Activated CD4-positive, alpha-beta T cell treated with anti-CD3 and anti-CD28 coated beads, Interleukin-2, amount 10 ng/mL, durations not matched to agents 24 days and 14 days (primary cell): Measurements from ENCODE around the gene ZBTB49. TPM values are rescaled to one million over a fixed set of nuclear protein-coding genes. Genes with fewer than 3 reads are reported as not detected.

ENCODE experiments used
- DNase-seq: peaks from one replicate; pipeline ENCODE4 v3.0.0; 2022
- H3K27ac Mint-ChIP-seq: one replicate; pipeline ENCODE4 v1.8.0; 2022; ENCODE audit warnings: mild to moderate bottlenecking, mixed read lengths
- H3K27me3 Mint-ChIP-seq: one replicate; pipeline ENCODE4 v1.8.0; 2022; ENCODE audit warnings: mixed read lengths
- H3K36me3 Mint-ChIP-seq: one replicate; pipeline ENCODE4 v1.8.0; 2022; ENCODE audit warnings: low read depth, mild to moderate bottlenecking, mixed read lengths
- H3K4me1 Mint-ChIP-seq: one replicate; pipeline ENCODE4 v1.8.0; 2021; ENCODE audit warnings: mixed read lengths
- H3K4me3 Mint-ChIP-seq: one replicate; pipeline ENCODE4 v1.8.0; 2022; ENCODE audit warnings: mild to moderate bottlenecking, moderate library complexity, mixed read lengths
- H3K9me3 Mint-ChIP-seq: one replicate; pipeline ENCODE4 v1.8.0; 2021; ENCODE audit warnings: mixed read lengths
- intact Hi-C: fragments of 100-400 bp; cut with micrococcal nuclease; formaldehyde crosslinking; loops from one replicate; pipeline ENCODE4 v1.15.1; 2023
- total RNA-seq: library from RNA; stranded (reverse); gene quantifications from 2 replicates; pipeline ENCODE4 v1.2.3, GENCODE V29; 2022

The ZBTB49 gene
- total RNA-seq, 1 donor from 2014 or later = 8.6 TPM

DNA sequence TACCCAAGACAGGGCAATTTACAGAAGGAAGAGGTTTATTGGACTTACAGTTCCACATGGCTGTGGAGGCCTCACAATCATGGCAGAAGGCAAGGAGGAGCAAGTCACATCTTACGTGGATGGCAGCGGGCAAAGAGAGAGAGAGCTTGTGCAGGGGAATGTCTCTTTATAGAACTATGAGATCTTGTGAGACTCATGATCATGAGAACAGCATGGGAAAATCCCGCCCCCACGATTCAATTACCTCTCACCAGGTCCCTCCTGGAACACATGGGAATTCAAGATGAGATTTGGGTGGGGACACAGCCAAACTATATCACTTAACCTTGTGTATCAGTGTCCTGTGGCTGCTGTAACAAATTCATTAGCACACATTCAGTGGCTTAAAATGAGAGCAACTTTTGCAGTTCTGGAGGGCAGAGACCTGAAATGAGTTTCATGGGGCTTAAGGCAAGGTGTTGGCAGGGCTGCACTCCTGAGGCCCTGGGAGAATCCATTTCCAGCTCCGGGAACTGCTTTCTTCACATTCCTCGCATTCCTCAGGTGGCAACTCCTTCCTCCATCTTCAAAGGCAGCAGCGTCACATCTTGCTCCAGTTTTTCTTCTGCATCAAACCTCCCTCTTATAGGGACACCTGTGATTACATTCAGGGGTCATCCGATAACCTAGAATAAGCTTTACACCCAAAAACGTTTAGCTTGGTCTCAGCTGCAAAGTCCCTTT is 74.6 kb downstream of the ZBTB49 start:
- DNase-seq = no peak
- Mint-ChIP-seq H3K4me3 (no peak overlapping the region), H3K4me1 (no peaks in the 10 kb centered on the region), H3K27me3 (no peaks in the 10 kb centered on the region), H3K9me3 (peaks cover 10% of the 10 kb centered on the region), H3K27ac (no peak overlapping the region), H3K36me3 (no peaks in the 10 kb centered on the region)
- intact Hi-C loops = no loop called here

DNA sequence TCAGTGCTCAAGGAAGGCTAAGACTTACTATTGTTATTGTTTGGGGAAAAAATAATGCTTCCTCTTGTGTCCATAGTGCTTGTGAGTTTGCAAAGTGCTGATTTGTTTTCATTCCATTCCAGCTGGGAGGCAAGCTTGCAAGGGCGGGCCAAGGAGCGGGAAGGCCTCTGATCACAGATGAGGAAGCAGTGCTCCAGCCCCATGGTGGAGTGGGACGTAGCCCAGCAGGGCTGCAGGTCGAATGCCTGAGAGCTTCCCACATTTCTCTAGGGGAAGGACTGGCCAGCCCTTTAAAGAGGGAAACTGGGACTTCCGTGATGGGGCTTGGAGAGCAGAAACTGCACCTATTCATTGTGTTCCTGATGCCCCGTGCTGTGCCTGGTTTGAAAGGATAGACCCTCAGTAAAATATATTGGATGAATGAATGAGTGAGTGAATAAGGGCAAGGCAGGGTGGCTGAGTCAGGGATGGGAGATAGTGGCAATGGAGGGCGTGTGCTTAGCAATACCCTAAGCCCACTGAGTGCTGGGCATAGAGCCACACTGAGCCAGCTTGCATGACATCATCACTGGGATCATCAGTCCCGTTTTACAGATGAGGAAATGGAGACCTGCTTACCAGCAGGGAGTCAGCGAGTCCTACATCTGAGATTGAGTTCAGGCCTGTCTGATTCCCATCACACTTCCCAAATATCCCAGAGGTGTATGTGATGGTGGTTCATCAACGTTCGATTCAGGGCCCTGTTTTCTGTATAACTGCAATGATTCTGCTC is 78.9 kb downstream of the ZBTB49 start:
- Mint-ChIP-seq H3K9me3 (peaks cover 10% of the 10 kb centered on the region), H3K36me3 (no peaks in the 10 kb centered on the region), H3K27me3 (no peaks in the 10 kb centered on the region), H3K27ac (no peak overlapping the region), H3K4me3 (no peak overlapping the region), H3K4me1 (no peaks in the 10 kb centered on the region)
- intact Hi-C loops = no loop called here
- DNase-seq = no peak

Other genes with a start within 250 kb of the ZBTB49 start
- gene OTOP1, start 63.3 kb upstream of the ZBTB49 start, total RNA-seq = not detected in 2 replicates
- gene TMEM128, start 42.0 kb upstream of the ZBTB49 start, total RNA-seq = 18.5 and 20.7 TPM in 2 replicates
- 93.9 and 95.5 TPM in 2 replicates for gene LYAR, start 97 bp upstream of the ZBTB49 start, total RNA-seq
- 0.09 and 0.44 TPM in 2 replicates for gene NSG1, start 96.9 kb downstream of the ZBTB49 start, total RNA-seq